GM21619 (cell line): ENCODE measurements around the gene SH3TC2.

Experiments used
- ATAC-seq: cut with Tn5 transposase; IDR thresholded peaks from one replicate; pipeline ENCODE4 v1.9.1; 2021; ENCODE audit not compliant: unreplicated experiment

Gene SH3TC2

DNA sequence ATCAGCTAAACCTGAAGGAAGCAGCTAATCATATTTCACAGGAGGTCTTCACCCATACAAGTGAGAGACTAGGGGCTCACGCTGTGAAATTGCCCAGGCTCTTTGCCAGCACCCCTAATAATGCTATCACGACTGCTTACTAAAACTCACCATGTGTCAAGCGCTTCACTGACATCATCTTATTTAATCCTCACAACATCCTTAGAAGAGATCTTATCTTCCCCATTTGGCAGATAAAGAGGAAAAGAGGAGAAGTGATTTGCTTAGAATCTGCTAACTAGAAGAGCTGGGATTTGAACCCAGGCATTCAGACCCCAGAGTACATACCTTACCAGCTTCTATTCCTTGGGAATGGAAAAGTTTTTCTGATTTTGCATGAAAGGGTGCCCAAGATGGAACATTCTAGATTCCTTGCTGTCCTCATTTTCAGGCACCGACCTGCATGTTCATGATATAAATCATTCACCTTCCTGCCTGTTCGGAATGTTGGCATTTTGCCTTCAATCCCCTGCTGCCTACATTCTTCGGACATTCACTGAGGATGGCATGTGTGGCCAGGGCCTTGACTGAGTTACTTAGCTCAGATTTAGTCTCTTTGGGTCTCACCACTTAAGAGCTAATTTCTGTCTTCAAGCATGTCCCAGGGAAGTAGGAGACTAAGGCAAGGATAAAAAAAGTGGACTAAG is 88.1 kb downstream of the SH3TC2 start:
- ATAC-seq, result no peak

DNA sequence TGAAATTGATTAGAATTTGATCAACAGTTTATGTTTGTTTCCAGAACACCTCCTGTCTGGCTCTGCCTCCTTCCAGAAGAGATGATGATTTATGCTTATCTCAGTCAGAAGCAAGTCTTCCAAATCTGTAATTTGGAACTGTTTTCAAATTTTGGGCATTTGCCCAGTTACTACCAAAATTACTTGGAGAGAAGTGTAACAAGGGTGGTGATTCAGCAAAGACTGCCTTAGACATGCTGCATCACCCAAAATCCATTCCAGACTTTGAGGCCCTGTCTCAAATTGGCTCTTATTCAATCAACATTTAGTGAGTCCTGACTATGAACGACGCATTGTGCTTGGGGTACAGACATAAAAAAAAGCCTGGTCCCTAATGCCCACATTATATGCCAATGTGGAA is 89.4 kb downstream of the SH3TC2 start:
- no peak for ATAC-seq

GRCh38 chr5:148972974-148973374 is 89.9 kb downstream of the SH3TC2 start:
- no peak for ATAC-seq

DNA sequence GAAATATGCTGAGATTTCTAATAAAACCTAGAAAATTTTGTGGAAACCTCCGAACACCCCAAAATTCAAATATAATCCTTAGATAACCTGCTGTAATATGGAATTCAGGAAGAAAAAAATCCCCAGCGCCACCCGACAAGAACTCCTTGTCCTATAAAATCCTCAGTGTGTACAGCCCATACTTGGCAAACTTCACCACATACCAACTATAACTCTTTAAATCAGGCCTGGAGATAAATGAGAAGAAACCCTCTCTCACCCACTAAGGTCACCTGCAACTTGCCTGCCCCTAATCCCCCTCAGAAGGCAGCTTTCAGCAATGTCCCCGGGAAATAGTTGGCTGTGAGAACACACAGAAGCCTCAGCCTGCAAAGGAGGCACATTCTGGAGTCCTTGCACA is 90.5 kb downstream of the SH3TC2 start:
- ATAC-seq, result no peak

DNA sequence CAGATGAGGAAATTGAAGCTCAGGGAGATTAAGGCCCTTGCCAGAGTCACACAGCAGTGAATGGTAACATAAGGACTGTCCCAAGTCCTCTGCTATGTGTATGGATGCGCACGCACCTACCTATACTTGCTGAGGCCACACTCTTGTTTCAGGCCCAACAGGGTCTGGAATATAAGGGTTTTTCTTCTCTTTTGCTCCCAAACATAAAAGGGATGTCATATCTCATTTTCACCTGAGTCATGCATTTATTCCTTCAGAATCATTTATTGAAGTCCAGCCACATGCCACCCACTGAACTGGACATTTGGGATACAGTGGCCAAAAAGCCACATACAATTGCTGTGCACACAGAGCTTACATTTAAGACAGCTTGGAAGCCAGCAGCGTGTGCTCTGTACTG is 92.0 kb downstream of the SH3TC2 start:
- no peak for ATAC-seq

DNA sequence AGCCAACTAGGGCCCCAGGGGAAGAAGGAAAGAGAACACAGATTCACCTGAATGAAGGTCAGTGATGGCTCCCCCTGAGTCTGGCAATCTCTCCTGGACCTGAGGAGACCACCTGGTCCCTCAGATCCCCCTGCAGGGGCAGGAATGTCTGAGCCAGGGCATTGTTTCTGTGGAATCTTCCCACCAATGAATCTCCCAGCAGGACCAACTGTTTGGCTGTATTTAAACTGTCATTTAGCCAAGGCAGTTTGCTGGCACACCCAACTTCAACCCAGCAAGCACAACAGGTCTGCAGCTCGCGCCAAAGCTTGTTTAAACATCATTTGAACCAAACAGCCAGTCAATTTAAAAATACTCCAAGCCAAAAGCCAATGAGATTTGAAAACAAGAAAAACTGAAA is 92.6 kb downstream of the SH3TC2 start:
- ATAC-seq, result no peak

- no peak for ATAC-seq
Observed at GRCh38 chr5:148969291-148969690, 93.6 kb downstream of the SH3TC2 start.

- ATAC-seq, result no peak
Observed at GRCh38 chr5:148968311-148968710, 94.6 kb downstream of the SH3TC2 start.

DNA sequence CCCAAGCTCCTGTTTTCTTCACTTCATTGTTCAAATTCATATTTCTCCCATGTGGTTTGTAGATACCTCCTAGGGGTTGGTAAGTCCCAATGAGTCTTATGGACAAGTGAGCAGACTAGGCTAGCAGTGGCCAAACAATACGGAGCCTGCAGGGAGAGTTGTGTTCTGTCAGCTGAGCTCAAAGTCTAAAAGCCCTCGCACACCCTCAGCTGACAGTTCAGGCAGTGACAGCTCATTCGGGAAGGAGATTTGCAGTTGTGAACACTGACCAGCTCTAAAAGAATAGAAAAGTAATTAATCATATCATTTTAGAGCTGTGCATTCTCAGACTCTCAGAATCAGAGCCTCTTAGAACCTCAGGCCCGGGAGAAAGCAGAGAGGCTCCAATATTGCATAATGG is 95.1 kb downstream of the SH3TC2 start:
- ATAC-seq, result no peak

DNA sequence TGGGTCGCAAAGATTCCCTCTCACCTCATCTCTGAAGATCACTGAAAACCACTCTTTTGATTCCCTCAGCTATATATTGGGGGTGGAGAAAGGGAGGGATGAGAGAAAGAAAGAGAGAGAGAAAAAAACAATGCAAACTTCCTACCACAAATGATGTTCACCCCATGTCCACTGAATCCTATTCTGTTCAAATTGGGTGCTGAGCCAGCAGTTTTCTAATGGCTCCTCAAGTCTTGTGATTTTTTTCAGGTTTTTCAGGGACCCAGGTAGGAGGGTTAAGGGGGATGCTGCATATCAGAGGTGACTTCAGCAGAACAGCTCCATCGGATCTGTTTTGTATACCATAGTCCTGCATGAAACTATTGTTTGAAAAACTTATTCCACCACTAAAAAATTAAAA is 95.9 kb downstream of the SH3TC2 start:
- no peak for ATAC-seq

DNA sequence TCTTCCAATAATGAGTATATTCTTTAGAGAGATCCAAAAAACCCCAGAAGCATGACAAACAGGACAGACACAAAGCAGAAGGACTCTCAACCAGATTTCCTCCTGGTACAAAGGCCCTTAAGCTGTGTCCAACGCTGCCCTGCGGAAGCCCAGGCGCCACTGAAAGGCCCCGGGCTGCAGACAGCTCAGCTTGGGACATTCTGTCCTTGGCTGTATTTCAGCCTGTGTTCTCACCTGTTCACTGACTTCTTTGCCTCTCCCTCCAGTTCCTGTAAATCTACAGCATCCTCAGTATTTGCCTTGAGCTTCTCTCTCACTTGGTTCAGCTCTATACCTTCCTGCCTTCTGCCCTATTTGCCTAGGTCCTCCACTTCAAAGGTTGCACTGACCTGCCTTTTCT is 96.5 kb downstream of the SH3TC2 start:
- no peak for ATAC-seq

- no peak for ATAC-seq
Observed at GRCh38 chr5:148965511-148966265, 97.2 kb downstream of the SH3TC2 start.

DNA sequence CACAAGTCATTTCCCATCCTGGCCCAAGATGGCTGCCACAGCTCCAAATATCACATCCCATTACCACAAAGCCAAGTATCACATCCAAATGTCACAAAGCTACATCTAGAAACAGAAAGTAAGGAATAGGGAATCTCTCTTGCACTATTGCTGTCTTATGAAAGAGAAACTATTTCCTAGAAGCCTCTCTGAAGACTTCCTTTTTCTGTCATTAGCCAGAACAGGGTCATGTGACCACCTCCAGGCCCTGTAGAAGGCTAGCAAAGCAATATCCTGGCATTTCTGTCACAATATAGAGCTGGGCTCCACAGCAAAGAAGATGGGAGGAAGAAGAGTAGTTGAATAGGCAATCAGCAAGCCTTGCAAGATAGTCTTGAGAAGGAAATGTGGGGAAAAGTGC is 99.2 kb downstream of the SH3TC2 start:
- no peak for ATAC-seq

GRCh38 chr5:148962761-148963324 is 100.0 kb downstream of the SH3TC2 start:
- no peak for ATAC-seq

- no peak for ATAC-seq
Observed at GRCh38 chr5:148962200-148962550, 100.7 kb downstream of the SH3TC2 start.

DNA sequence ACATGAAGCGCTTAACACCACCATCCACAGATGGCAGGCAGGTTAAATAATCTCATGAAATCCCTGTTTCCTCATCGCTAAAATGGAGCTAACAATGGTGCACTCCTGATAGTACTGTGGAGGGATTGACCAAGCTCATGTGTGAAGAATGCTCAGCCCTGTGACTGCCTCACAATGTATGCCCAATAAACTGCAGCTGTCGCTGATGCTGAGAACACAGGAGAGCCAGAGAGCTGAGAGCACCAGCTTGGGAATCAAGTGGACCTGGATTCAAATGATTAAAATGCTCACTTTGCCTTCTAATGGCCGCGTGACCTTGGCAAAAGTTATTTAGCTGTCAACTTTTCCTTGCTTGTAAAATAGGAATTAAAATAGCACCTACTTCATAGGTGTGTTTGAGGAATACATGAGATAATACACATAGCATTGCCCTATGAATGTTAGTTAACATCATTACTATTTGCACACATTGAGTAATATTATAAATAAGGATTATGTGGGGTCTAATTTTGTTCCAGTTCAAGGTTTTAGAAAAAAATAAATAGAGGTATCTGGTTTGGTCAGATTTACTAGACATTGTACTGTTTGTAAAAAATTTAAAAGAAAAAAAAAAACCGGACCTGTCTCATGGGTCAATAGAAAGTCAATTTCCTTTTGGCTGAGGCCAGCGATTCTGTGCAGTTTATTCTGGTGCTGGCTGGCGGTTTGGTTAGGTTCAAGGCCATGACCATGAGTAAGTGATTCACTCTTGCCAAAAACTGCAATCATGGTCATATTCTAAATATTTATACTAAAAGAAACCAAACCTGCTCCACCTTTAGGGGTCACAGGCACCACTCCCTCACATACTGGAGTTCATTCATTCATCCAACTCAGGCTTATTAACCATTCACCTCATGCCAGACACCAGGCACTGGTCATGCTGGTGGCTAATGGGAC is 101.3 kb downstream of the SH3TC2 start:
- ATAC-seq, result no peak

- no peak for ATAC-seq
Observed at GRCh38 chr5:148960070-148960769, 102.6 kb downstream of the SH3TC2 start.

DNA sequence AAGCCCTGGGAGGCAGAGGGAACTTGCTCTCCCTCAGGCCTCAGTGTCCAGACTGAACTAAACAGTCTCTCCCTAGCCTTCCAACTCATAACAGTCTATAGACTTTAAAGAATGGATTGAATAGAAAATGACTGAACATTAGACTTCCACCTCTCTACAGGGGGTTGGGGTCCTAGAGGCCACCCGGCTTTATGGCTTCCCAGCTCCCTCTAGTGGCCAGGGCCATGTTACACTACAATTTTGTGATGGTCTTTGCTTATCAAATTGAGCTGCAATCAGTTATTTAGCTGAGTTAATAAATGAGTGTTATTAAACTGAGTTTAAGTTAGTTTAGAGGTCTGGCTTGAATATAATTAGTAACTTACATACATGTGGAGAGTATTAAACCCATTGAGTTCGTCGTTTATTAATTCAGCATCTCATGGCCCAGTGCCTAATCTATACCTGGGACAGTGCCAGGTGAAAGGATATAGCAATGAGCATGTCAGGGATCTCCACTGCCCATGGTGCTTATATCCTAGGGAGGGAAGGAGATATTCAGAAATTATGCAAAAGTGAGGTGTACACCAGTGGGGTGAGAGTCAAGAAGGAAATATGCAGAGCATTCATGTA is 105.2 kb downstream of the SH3TC2 start:
- peak; percentile 62 for ATAC-seq

DNA sequence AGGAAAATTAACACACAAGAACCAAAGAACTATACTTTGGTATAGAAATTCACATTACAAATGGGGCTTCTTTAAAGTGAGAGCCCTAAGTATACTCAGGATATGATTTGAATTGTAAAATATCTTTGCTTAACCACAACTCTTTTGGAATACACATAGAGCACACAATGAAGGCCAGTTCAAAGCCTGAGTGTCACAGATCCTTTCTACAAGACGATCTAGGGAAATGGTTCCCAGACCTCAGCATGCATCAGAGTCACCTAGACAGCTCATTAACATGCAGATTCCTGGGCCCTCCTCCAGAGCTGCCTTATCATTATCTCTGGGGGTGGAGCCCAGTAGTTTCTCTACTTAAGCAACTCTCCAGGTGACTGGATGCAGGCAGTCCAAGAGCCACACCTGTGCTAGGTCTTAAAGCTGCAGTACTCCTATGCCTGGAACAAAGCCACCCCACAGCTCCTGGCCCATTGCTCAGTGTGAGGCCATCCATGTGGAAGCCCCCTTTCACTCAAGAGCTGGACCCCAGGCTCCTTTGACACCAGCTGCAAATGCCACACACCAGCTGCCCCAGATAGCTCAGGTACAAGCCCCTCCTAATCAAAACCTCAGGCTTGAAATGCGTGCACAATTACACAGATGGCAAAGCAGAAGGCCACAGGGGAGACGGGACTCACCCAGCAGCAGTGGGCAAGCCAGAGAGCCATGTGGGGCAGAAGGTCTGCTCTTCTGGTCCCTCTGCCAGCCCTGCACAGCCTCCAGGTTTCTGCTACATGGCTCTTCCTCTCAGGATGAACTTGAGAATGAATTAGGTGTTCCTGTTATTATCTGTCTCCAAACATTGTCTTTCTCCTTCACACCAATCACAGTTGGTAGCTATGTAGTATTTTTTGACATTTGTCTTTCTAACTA is 106.1 kb downstream of the SH3TC2 start:
- ATAC-seq, result no peak
